ENCODE measurements around the gene MAP1LC3C.

MAP1LC3C gene

GRCh38 chr1:241999026-241999425 is at the start of gene MAP1LC3C:
Gene MAP1LC3C (minus strand): TSS chr1:241999098. CDS start chr1:241999008, 90 bp downstream.
- no peak for DNase-seq (ENCODE audit: low read depth)
- no peak for TF ChIP-seq CTCF (conservative IDR thresholded peaks at IDR 0.05; ENCODE audit: low read depth, low read length)
- peak within 1 kb of the TSS; percentile 40 for H3K4me3 ChIP-seq (ENCODE audit: low read length)

- DNase-seq (ENCODE audit: low read depth): no peak
- H3K4me3 ChIP-seq (ENCODE audit: low read length): no peak overlapping the region
- TF ChIP-seq CTCF (conservative IDR thresholded peaks at IDR 0.05; ENCODE audit: low read depth, low read length): no peak
Measured at GRCh38 chr1:242043165-242043564, 44.3 kb upstream of the MAP1LC3C start.

- no peak overlapping the region for H3K4me3 ChIP-seq (ENCODE audit: low read length)
- no peak for DNase-seq (ENCODE audit: low read depth)
- no peak for TF ChIP-seq CTCF (conservative IDR thresholded peaks at IDR 0.05; ENCODE audit: low read depth, low read length)
Measured at GRCh38 chr1:242034392-242034791, 35.5 kb upstream of the MAP1LC3C start.

- no peak overlapping the region for H3K4me3 ChIP-seq (ENCODE audit: low read length)
- DNase-seq (ENCODE audit: low read depth): no peak
- TF ChIP-seq CTCF (conservative IDR thresholded peaks at IDR 0.05; ENCODE audit: low read depth, low read length): no peak
Measured at GRCh38 chr1:242033447-242033846, 34.5 kb upstream of the MAP1LC3C start.

GRCh38 chr1:242030071-242030470 is 31.2 kb upstream of the MAP1LC3C start:
- TF ChIP-seq CTCF (conservative IDR thresholded peaks at IDR 0.05; ENCODE audit: low read depth, low read length): no peak
- H3K4me3 ChIP-seq (ENCODE audit: low read length): no peak overlapping the region
- DNase-seq (ENCODE audit: low read depth): no peak

- H3K4me3 ChIP-seq (ENCODE audit: low read length): no peak overlapping the region
- TF ChIP-seq CTCF (conservative IDR thresholded peaks at IDR 0.05; ENCODE audit: low read depth, low read length): no peak
- DNase-seq (ENCODE audit: low read depth): no peak
Measured at GRCh38 chr1:242025681-242026080, 26.8 kb upstream of the MAP1LC3C start.

GRCh38 chr1:242023805-242024204 is 24.9 kb upstream of the MAP1LC3C start:
- H3K4me3 ChIP-seq (ENCODE audit: low read length): no peak overlapping the region
- no peak for TF ChIP-seq CTCF (conservative IDR thresholded peaks at IDR 0.05; ENCODE audit: low read depth, low read length)
- no peak for DNase-seq (ENCODE audit: low read depth)
